GM21360 (cell line): Measurements from ENCODE around the gene CLINT1.

Experiments
- ATAC-seq: cut with Tn5 transposase; IDR thresholded peaks from one replicate; pipeline ENCODE4 v1.9.1; 2021; ENCODE audit warnings: mild to moderate bottlenecking, moderate library complexity; ENCODE audit not compliant: unreplicated experiment

Gene CLINT1

DNA sequence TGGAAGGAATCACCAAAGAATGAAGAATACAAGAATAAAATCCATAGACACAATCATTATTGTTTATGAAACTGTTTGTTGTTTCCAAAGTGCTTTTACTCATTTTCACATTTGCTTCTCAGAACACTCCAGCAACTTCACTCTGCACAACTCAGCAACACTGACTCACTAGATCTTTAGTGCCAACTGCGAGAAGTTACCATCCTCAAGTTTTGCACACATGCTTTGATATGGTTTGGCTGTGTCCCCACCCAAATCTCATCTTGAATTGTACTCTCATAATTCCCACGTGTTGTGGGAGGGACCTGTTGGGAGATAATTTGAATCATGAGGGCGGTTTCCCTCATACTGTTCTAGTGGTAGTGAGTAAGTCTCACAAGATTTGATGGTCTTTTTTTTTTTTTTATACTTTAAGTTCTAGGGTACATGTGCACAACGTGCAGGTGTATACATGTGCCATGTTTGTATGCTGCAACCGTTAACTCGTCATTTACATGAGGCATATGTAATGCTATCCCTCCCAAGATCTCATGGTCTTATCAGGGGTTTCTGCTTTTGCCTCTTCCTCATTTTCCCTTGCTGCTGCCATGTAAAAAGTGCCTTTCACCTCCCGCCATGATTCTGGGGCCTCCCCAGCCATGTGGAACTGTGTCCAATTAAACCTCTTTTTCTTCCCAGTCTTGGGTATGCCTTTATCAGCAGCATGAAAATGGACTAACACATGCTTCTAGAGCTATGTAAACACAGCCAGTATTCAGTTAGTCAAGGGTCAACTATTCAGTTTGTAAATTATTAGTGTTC lies 36.9 kb downstream of the CLINT1 start:
- ATAC-seq, result no peak

GRCh38 chr5:157821405-157821804 lies 37.5 kb downstream of the CLINT1 start:
- no peak for ATAC-seq

- no peak for ATAC-seq
Measured at GRCh38 chr5:157820593-157821252, 38.2 kb downstream of the CLINT1 start.

DNA sequence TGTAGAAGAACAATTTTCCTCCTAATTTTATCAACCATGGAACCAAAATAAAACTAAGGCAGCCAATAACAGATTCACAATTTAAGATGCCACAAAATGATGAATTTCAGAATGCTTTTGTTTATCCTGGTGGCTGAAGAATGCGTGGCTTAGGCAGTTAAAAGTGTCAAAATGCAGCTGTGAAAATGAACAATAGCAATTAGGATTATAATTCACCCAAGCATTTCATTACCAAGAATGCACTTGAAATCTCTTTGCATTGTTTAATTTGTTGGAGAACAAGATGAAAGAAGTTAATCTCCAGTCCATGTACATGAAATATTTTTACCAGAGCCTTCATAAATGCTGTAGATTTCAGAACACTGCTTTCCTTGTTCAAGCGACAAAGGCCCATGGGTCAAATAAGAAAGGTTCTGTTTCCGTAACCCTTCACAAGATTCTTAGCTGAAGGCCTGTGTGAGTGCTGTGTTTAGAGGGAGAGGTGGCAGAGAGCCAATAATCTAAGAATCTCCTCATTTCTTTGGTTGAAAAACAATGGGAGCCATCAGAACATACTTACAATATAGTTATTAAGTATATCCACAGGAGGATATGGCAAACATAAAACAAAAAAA lies 39.3 kb downstream of the CLINT1 start:
- ATAC-seq, result no peak

DNA sequence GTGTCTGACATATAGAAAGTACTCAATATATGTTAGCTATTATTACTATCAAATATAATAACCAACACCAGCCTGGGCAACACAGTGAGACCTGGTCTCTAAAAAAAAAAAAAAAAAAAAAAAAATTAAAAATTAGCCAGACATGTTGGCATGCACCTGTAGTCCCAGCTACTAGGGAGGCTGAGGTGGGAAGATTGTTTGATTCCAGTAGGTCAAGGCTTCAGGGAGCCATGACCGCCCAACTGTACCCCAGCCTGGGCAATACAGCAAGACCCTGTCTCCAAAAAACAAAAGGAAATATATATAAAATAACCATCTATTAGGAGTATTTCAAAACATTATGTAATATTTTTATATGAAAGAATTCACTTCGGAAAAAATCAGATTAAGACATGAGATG lies 40.6 kb downstream of the CLINT1 start:
- ATAC-seq, result no peak

DNA sequence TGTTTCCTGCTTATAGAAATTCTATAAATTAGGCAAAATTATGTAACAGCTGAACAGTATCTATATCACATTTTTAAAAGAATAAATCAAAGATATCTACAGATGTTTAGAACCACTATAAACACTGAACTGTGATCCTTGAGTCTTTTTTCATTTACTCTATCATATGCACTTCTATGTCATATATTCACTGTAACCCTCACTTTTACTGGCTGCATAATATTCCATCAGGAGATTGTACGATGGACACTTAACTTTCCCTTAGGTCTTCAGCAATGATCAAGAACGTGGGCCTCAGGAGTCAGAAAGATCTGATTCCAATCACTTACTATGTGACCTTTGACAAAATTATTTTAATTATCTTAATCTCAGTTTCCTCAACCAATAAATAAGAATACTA lies 41.0 kb downstream of the CLINT1 start:
- ATAC-seq, result no peak

DNA sequence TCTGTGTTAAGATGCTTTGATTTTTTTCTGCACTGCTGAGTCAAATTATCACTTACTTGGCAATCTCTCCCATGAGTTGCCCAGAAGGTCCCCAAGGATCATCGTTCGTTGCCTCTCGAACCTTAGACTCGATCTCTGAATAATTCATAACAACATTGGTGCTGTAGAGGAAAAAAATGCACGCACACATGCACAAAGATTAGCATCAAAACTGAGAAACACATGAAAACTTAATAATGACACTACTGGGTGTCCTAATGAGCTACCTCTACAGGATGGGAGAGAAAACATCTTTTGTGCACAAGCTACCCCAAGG lies 41.6 kb downstream of the CLINT1 start:
- ATAC-seq, result no peak

DNA sequence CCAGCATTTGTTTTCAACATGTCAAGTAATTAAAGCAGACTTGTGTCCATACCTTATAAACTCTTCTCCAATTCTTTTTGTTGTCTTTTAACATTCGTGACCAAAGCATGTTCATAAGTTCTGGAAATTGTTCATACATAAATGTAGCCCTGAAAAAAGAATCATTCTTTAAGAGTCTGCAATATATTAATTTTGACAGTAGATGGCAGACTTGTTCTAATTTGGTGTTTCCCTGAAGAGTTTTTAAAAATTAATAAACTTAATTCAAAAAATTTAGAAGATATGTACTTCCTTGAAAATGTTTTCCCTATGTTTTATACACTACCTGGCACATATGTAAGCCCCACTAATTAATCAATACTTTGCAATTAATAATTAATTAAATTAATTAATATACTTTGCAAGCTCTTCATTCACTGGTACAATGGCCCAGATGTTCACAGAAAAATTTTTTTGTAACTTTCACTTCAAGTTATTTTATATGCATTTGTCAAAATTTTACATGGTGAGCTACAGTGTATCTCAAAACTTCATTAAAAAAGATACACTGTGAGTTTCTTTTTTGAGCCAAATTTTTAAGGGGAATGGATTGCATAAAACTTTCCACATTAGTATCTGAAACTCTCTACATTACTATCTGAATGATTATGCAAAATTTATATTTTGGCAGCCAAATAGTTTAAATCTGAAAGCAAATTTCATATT lies 42.1 kb downstream of the CLINT1 start:
- no peak for ATAC-seq

DNA sequence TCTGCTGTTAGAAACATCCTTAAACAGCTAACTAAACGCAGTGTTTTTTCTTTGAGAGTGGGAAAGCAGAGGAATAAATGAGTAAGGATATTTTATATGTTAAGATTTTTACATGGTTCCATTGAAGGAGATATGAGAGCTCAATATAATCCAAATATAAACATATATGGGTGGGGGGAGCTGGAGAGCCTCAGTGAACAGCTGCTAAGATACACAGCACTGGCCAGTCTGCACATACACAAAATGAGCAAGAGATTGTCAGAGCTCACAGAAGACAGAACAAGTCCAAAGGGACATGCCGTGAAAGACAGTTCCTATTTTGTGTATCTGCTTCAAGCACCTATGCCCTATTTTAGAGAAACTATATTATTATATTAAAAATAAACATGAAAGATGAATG lies 46.9 kb downstream of the CLINT1 start:
- no peak for ATAC-seq

- no peak for ATAC-seq
Measured at GRCh38 chr5:157808043-157808442, 50.9 kb downstream of the CLINT1 start.

GRCh38 chr5:157802736-157803135 lies 56.2 kb downstream of the CLINT1 start:
- ATAC-seq, result no peak

DNA sequence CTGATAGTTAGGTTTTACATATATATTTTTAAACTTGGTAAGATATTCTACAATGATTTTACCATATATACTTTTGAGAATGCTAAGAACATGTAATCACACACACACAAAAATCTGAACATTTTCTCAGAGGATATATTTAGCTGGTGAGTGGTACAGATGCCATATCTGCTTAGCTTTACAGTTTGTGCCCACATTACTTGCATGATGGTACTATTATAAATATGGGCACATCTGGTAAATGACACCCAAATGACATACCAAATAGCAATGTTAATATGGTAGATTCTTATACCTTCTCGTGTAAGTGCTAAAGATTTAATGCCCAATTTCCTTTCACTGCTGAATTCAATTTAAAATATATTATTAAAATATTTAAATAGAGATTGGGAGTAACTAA lies 58.8 kb downstream of the CLINT1 start:
- ATAC-seq, result no peak

DNA sequence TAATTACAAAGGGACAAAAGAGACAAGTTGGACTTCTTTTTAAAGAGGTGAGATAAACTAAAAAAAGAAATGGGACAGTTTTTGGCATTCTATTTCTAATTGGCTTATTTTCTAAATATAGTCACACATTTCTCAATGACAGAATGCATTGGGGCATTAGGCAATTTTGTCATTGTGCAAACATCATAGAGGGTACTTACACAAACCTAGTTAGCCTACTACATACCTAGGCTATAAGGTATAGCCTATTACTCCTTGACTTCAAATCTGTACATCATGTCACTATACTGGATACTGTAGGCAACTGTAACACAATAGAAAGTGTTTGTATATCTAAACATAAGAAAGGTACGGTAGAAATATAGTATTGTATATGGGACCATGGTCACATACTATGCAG lies 59.4 kb downstream of the CLINT1 start:
- no peak for ATAC-seq

DNA sequence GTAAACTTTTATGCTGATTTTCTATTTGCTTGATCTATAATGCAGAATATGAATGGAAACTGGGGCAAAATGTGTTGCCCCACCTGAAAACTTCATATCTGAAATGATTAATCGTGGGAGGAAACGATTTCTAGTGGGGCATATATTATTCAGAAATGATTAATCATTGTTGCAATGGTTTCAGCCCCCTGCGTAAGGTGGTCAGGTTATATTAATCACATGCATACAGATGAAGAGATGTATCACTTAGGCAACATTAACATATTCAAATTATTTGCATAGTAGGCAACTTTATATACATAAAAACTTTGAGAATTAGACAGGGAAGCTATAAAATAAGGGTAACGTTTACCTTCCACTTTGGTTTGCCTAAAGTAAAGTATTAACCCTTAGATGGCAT lies 65.6 kb downstream of the CLINT1 start:
- no peak for ATAC-seq

DNA sequence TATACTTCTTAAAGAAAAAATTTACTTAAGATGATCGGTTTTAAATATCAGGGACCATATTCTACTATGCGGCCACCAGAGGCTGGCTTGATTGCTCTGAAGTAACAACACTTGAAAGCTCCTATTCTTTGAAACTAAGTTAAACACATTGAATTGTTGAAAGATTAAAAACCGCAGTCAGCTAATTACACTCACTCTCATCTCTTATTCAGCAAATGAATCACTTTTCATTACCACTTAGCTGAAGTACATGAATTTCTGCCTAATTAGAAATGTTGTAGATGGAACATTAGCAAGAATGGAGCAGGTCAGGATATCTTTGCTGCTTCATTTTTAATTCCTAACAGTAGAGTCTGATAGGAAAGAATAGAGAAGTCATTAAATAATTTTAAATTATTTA lies 73.1 kb downstream of the CLINT1 start:
- ATAC-seq, result no peak

- ATAC-seq, result no peak
Measured at GRCh38 chr5:157779221-157779620, 79.7 kb downstream of the CLINT1 start.

DNA sequence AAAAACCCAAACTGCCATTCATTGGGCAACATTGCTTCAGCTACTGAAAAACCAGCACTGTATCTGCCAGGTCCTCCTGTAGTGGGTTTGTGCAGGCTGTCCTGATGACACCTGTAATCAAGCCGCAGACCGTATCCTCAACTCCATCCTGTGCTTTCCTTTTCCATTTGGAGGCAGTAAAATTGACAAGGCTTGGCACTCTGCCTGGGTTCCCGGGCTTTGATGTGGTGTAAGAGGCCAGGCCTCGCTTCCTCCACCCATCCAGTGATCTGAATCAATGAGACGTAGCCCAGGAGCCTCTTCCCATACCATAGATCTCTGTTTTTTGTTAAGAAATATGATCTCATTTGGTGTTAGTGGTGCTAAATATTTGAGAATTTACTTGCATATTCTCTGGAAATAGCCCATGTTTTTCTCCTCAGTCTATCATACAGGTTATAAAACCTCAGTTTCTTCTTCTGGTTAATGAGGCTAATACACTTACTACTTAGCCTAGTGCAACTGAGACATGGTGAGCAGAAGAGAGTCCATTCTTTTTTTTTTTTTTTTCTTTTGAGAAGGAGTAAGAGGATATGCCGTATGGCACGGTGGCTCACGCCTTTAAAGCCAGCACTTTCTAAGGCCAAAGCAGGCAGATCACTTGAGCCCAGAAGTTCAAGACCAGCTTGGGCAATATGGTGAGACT lies 80.7 kb downstream of the CLINT1 start:
- ATAC-seq, result no peak

DNA sequence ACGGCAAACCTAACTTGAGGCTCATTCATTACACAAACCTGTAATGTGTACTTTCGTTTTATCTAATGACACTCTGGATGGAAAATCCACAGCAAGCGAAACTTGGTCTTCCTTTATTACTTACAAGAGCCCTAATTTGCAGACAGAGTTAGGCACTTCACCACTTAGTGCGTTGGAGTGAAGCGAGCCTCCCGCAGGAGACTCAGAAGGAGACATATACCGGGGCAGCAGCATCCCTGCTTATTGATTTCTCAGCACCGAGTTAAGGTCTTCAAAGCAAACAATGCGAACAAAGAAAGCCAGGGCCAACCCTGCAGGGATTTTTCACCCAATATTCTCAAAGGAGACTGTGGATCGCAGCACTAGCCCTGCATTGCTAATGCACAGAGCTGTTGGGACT lies 86.8 kb downstream of the CLINT1 start:
- no peak for ATAC-seq

DNA sequence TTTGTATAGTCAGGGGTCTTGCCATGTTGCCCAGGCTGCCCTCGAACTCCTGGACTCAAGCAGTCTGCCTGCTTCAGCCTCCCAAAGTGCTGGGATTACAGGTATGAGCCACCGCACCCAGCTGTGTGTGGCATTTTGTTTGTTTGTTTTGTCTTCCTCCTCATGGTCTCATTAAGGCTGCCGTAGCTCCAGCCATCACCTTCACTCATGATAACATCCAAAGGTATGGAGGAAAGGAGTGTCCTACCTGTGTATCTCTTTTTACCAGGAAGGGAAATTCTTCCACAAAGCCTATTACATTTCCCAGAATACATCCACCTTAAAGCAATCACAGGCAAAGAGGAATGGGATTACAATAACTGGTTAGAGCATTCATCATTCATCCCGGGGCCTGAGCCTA lies 88.3 kb downstream of the CLINT1 start:
- no peak for ATAC-seq

DNA sequence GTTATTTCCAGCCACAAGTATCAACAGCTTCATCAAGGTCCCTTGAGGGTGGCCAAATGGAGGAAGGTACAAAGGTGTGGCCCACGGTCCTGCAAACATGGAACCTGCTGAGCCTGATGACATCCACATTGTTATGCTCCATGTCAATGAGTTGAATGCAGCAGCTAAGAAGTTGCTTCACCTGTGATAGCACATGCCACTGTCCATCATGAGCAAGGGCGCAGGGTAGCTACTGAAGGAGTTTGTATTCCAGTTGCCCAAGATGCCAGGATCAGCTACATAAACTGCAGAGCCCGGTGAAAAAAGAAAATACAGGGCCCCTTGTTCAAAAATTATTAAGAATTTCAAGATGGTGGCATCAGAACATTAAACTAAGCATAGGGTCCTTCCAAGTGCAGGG lies 91.3 kb downstream of the CLINT1 start:
- no peak for ATAC-seq

DNA sequence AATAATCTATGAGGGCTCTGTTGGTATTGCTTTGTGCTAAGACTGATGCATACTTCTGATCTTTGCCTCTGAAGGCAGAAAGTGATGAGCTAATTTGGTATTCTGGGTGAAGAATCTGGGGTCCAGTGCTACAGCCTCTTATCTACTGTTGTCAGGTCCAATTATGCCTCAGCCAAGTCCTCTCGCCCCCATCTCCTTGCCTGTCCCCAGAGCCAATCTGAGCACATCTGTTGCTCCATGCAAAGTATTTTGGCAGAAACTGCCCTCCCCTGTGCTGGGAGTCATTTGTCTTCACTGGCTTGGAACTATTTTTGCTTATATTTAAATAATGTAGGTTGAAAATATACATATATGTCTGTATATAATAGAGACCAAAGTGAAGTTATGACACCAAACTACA lies 92.0 kb downstream of the CLINT1 start:
- no peak for ATAC-seq
